OCI-LY7 (cell line): ENCODE measurements around the gene CAMK4. TPM values are rescaled to one million over a fixed set of nuclear protein-coding genes. Genes with fewer than 3 reads are reported as not detected.
"Not testable (repeated sequence)": the region's sequence is repeated elsewhere in the genome, so short reads cannot be mapped to it uniquely, and the experiment has no call there.

Source experiments
- BruUV-seq: library from RNA; stranded (reverse); fragments of 400-500 nt; replicated peaks from 2 replicates; lab custom pipeline; 2021; lab: Mats Ljungman, UMichigan
- CTCF ChIA-PET: fragments of 300-600 bp; sonication (Branson Sonifier 250); formaldehyde crosslinking; loops from one replicate; lab custom pipeline; 2022; ENCODE audit warnings: antibody characterized with exemption; ENCODE audit not compliant: unreplicated experiment; lab: Charles Lee
- POLR2A ChIA-PET: fragments of 300-600 bp; sonication (Branson Sonifier 250); formaldehyde crosslinking; loops from one replicate; lab custom pipeline; 2022; ENCODE audit warnings: antibody characterized with exemption; lab: Charles Lee
- DNase-seq: peaks from one replicate; pipeline ENCODE4 v3.0.0-alpha.2; 2015; ENCODE audit warnings: low spot score
- H2AFZ ChIP-seq: fragments of 200-600 bp; sonication (generic), shearing (Covaris generic); 2 replicates; pipeline ENCODE4 v1.6.1; 2014; ENCODE audit warnings: mild to moderate bottlenecking, antibody characterized with exemption, low read length, moderate library complexity
- H3K27ac ChIP-seq: fragments of 200-600 bp; sonication (generic); 2 replicates; pipeline ENCODE4 v1.5.1; 2014; ENCODE audit warnings: mixed run types, low read depth, mild to moderate bottlenecking, moderate library complexity, low read length, inconsistent platforms; ENCODE audit not compliant: poor library complexity, severe bottlenecking
- H3K36me3 ChIP-seq: fragments of 200-600 bp; sonication (generic); 2 replicates; pipeline ENCODE4 v1.6.1; 2014; ENCODE audit warnings: mild to moderate bottlenecking, antibody characterized with exemption, low read length, moderate library complexity, mixed read lengths; ENCODE audit not compliant: insufficient read depth
- H3K4me1 ChIP-seq: fragments of 200-600 bp; sonication (generic); 2 replicates; pipeline ENCODE4 v1.5.1; 2014; ENCODE audit warnings: mild to moderate bottlenecking, low read length; ENCODE audit not compliant: insufficient read depth, poor library complexity, severe bottlenecking
- H3K4me2 ChIP-seq: fragments of 200-600 bp; sonication (generic); 2 replicates; pipeline ENCODE4 v1.6.1; 2014; ENCODE audit warnings: mild to moderate bottlenecking, low read length
- H3K4me3 ChIP-seq: fragments of 200-600 bp; sonication (generic); 2 replicates; pipeline ENCODE4 v1.5.1; 2014; ENCODE audit warnings: mild to moderate bottlenecking, low read depth, low read length; ENCODE audit not compliant: poor library complexity, severe bottlenecking
- H3K79me2 ChIP-seq: fragments of 200-600 bp; sonication (generic); 2 replicates; pipeline ENCODE4 v1.6.1; 2016; ENCODE audit warnings: low read depth, mild to moderate bottlenecking, low read length, moderate library complexity, mixed read lengths; ENCODE audit not compliant: insufficient read depth
- H3K9me2 ChIP-seq: fragments of 200-600 bp; sonication (generic); 2 replicates; pipeline ENCODE4 v1.6.1; 2016; ENCODE audit warnings: mild to moderate bottlenecking, low read length, mixed read lengths; ENCODE audit not compliant: insufficient read depth
- H3K9me3 ChIP-seq: fragments of 200-600 bp; sonication (generic); 2 replicates; pipeline ENCODE4 v1.6.1; 2014; ENCODE audit warnings: mild to moderate bottlenecking, mixed run types, low read length, mixed read lengths
- H4K20me1 ChIP-seq: fragments of 200-600 bp; sonication (generic); 2 replicates; pipeline ENCODE4 v1.6.1; 2014; ENCODE audit warnings: mild to moderate bottlenecking, antibody characterized with exemption, low read length, moderate library complexity, mixed read lengths; ENCODE audit not compliant: insufficient read depth
- EZH2phosphoT487 ChIP-seq: fragments of 200-600 bp; sonication (generic); IDR thresholded peaks from 2 replicates; pipeline ENCODE4 v1.6.1; 2018; ENCODE audit warnings: low read depth, borderline replicate concordance, mild to moderate bottlenecking, mixed run types, antibody characterized with exemption, low read length, moderate library complexity, mixed read lengths
- intact Hi-C: fragments of 100-400 bp; cut with micrococcal nuclease; formaldehyde crosslinking; loops from one replicate; pipeline ENCODE4 v1.10.0; 2022; ENCODE audit not compliant: unreplicated experiment
- total RNA-seq, 2 experiments: library from RNA; depleted of rRNA in 1 of 2; stranded (reverse); fragments of >200 nt in 1 of 2; shearing (Covaris generic) in 1 of 2; gene quantifications; 2 replicates each; pipeline ENCODE4 v1.2.3, GENCODE V29; 2014 to 2022
- TF ChIP-seq, protein P1 (sequence below): fragments of 200-600 bp; sonication (generic); conservative IDR thresholded peaks from 2 replicates; pipeline ENCODE4 v1.5.1; 2014; ENCODE audit warnings: mild to moderate bottlenecking, antibody characterized with exemption, low read length, moderate library complexity, mixed read lengths

CAMK4 gene
- total RNA-seq, 2 experiments from 2014 or later: 25.4 to 40.2 TPM

DNA sequence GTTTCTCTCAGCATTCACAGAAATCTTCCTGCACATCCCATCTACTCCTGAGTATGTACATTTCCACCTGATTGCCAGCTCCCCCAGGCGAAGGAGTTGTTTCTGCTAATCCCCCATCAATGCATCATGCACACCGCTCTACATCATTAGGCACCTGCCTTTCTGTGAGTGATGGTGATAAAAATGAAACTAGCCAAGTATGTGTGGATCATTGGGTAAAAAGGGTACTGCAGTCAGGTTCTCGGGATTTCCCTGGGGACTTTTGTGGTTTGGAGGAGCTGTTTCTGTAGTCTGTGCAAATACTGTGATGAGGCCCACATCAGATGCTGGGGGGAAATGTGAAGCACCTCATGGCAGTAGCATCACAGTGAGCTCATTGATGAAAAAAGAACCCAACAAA, 30.4 kb downstream of the CAMK4 start:
- H3K4me2 ChIP-seq: peak overlapping the region; percentile 63
- CTCF ChIA-PET: interaction anchor here (1.0 to 1.3 kb wide), 2 partner anchors 13 to 18 kb away, joined by 3 read pairs; no protein-coding TSS in a partner anchor
- intact Hi-C loops: no loop called here
- H3K27ac ChIP-seq: no peak overlapping the region
- peaks cover 14% of the 10 kb centered on the region; the same call in 1 of the 2 replicates for H3K79me2 ChIP-seq
- H3K9me3 ChIP-seq: peaks cover 13% of the 10 kb centered on the region; the same call in 1 of the 2 replicates
- peak; percentile 40 for DNase-seq
- POLR2A ChIA-PET: interaction anchor here (0.6 to 2.3 kb wide), 8 partner anchors 8 to 152 kb away, joined by 3 to 9 read pairs (median 4); no protein-coding TSS in a partner anchor
- H4K20me1 ChIP-seq: no peaks in the 10 kb centered on the region
- no peak for TF ChIP-seq EZH2phosphoT487
- TF ChIP-seq, protein P1, sequence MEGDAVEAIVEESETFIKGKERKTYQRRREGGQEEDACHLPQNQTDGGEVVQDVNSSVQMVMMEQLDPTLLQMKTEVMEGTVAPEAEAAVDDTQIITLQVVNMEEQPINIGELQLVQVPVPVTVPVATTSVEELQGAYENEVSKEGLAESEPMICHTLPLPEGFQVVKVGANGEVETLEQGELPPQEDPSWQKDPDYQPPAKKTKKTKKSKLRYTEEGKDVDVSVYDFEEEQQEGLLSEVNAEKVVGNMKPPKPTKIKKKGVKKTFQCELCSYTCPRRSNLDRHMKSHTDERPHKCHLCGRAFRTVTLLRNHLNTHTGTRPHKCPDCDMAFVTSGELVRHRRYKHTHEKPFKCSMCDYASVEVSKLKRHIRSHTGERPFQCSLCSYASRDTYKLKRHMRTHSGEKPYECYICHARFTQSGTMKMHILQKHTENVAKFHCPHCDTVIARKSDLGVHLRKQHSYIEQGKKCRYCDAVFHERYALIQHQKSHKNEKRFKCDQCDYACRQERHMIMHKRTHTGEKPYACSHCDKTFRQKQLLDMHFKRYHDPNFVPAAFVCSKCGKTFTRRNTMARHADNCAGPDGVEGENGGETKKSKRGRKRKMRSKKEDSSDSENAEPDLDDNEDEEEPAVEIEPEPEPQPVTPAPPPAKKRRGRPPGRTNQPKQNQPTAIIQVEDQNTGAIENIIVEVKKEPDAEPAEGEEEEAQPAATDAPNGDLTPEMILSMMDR: no peak
- 0 out of 2 replicates have a peak, but pooled peaks cover 7% of the 10 kb centered on the region for H3K36me3 ChIP-seq
- no peak overlapping the region for H2AFZ ChIP-seq
- H3K9me2 ChIP-seq: no peaks in the 10 kb centered on the region
- H3K4me3 ChIP-seq: no peak overlapping the region
- no TSS peak for BruUV-seq
- peaks cover 34% of the 10 kb centered on the region for H3K4me1 ChIP-seq

DNA sequence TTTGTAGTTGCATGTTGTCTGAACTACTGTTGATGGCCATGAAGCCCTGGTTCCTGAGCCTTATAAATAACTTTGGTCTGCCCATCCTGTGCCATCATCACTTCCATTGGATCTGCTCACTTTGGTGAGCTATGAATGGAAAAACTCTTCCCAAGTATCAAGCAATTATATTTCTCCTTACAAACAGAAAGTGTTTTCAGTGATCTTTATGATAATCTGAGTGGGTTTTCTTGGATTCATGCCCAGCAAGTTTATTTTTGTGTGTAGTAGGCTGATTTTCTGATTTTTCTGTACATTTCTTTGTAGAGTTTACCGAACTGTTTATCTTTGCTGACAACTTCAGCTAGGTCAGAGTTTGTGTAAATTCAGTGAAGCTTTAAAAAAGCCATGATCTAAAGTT, 31.0 kb downstream of the CAMK4 start:
- peaks cover 14% of the 10 kb centered on the region; the same call in 1 of the 2 replicates for H3K79me2 ChIP-seq
- ChIA-PET CTCF (interaction anchor here (1.0 to 1.3 kb wide), 2 partner anchors 13 to 18 kb away, joined by 3 read pairs; no protein-coding TSS in a partner anchor), POLR2A (interaction anchor here (0.7 to 2.3 kb wide), 5 partner anchors 8 to 153 kb away, joined by 3 to 8 read pairs (median 4); no protein-coding TSS in a partner anchor)
- no peak overlapping the region for H3K27ac ChIP-seq
- TF ChIP-seq, protein P1: no peak
- TF ChIP-seq EZH2phosphoT487: no peak
- intact Hi-C loops: no loop called here
- H3K4me3 ChIP-seq: no peak overlapping the region
- H3K4me2 ChIP-seq: peak overlapping the region; percentile 63
- 0 out of 2 replicates have a peak, but pooled peaks cover 7% of the 10 kb centered on the region for H3K36me3 ChIP-seq
- H4K20me1 ChIP-seq: no peaks in the 10 kb centered on the region
- H3K9me3 ChIP-seq: peaks cover 13% of the 10 kb centered on the region; the same call in 1 of the 2 replicates
- no peaks in the 10 kb centered on the region for H3K9me2 ChIP-seq
- H3K4me1 ChIP-seq: peaks cover 34% of the 10 kb centered on the region
- no TSS peak for BruUV-seq
- no peak for DNase-seq
- no peak overlapping the region for H2AFZ ChIP-seq

DNA sequence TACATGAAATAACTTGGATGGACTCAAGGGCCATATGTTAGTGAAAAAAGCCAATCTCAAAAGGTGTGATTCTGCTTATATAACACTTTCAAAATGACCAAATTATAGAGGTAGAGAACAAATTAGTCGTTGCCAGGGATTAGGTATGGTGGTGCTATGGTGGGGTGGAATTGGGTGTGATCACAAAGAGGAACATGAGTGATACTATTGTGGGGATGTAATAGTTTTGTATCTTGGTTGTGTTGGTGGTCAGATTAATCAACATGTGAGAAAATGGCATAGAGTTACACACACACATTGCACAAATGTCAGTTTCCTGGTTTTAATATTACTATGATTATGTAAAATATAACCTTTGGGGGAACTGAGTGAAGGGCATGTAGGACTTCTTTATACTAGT, 31.9 kb downstream of the CAMK4 start:
- no TSS peak for BruUV-seq
- H4K20me1 ChIP-seq: no peaks in the 10 kb centered on the region
- H3K4me1 ChIP-seq: peaks cover 34% of the 10 kb centered on the region
- H2AFZ ChIP-seq: no peak overlapping the region
- peaks cover 14% of the 10 kb centered on the region; the same call in 1 of the 2 replicates for H3K79me2 ChIP-seq
- TF ChIP-seq, protein P1: no peak
- no peak for TF ChIP-seq EZH2phosphoT487
- POLR2A ChIA-PET: interaction anchor here (0.6 kb wide), 2 partner anchors 12 to 26 kb away, joined by 4 to 5 read pairs; no protein-coding TSS in a partner anchor
- H3K36me3 ChIP-seq: 0 out of 2 replicates have a peak, but pooled peaks cover 7% of the 10 kb centered on the region
- no peak overlapping the region for H3K4me2 ChIP-seq
- H3K9me2 ChIP-seq: no peaks in the 10 kb centered on the region
- intact Hi-C loops: no loop called here
- no peak overlapping the region for H3K27ac ChIP-seq
- no peak overlapping the region for H3K4me3 ChIP-seq
- DNase-seq: no peak
- CTCF ChIA-PET: no interaction called here
- H3K9me3 ChIP-seq: peaks cover 13% of the 10 kb centered on the region; the same call in 1 of the 2 replicates

DNA sequence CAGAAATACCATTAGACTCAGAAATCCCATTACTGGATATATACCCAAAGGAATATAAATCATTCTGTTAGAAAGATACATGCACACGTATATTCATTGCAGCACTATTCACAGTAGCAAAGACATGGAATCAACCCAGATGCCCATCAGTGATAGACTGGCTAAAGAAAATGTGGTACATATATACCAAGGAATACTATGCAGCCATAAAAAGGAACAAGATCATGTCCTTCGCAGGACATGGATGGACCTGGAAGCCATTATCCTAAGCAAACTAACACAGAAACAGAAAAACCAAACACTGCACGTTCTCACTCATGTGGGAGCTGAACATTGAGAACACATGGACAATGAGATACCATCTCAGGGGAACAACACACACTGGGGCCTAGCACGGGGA, 33.4 kb downstream of the CAMK4 start:
- POLR2A ChIA-PET, H3K4me3 ChIP-seq, H3K27ac ChIP-seq, BruUV-seq, H3K36me3 ChIP-seq, DNase-seq, intact Hi-C loops, H3K4me2 ChIP-seq, H3K9me2 ChIP-seq, H2AFZ ChIP-seq, CTCF ChIA-PET, H4K20me1 ChIP-seq: not testable (repeated sequence)
- H3K79me2 ChIP-seq: peaks cover 14% of the 10 kb centered on the region; the same call in 1 of the 2 replicates
- H3K9me3 ChIP-seq: peaks cover 13% of the 10 kb centered on the region; the same call in 1 of the 2 replicates
- peaks cover 34% of the 10 kb centered on the region for H3K4me1 ChIP-seq
